Measurements from ENCODE around the gene HAPLN3. TPM values are rescaled to one million over a fixed set of nuclear protein-coding genes. Genes with fewer than 3 reads are reported as not detected.

The HAPLN3 gene
- total RNA-seq, 1 donor from 2014 or later: 2.7 TPM

GRCh38 chr15:88920186-88920891 lies 25.0 kb upstream of the HAPLN3 start:
- H3K36me3 ChIP-seq: no peaks in the 10 kb centered on the region
- no peak overlapping the region for H3K27ac Mint-ChIP-seq
- H3K27me3 Mint-ChIP-seq (ENCODE audit: insufficient read depth, low read depth): peaks cover 5% of the 10 kb centered on the region
- no peaks in the 10 kb centered on the region for H3K79me2 ChIP-seq (ENCODE audit: low read depth)
- no peak for DNase-seq (ENCODE audit: low spot score)
- peak overlapping the region; percentile 22 for H3K4me3 Mint-ChIP-seq
- H3F3A ChIP-seq (ENCODE audit: low read depth): no peaks in the 10 kb centered on the region
- H3K9me3 Mint-ChIP-seq: peaks cover 8% of the 10 kb centered on the region
- H3K9ac ChIP-seq: no peak overlapping the region
- H3K4me1 Mint-ChIP-seq: no peaks in the 10 kb centered on the region
- H3K27ac ChIP-seq: no peak overlapping the region
- TF ChIP-seq CTCF (IDR thresholded peaks at IDR 0.05) (no peak), EZH2phosphoT487 (IDR thresholded peaks at IDR 0.05) (no peak), EZH2 (IDR thresholded peaks at IDR 0.05) (no peak)
- H2AFZ ChIP-seq (replicated peaks): peak overlapping the region; percentile 21
- no peaks in the 10 kb centered on the region for H4K20me1 ChIP-seq (ENCODE audit: low read depth)
- no peaks in the 10 kb centered on the region for H3K36me3 Mint-ChIP-seq
- no peak overlapping the region for H3K4me3 ChIP-seq
- H3K27me3 ChIP-seq: no peaks in the 10 kb centered on the region
- H3K4me1 ChIP-seq: no peaks in the 10 kb centered on the region
- H3K4me2 ChIP-seq: no peak overlapping the region
- no peaks in the 10 kb centered on the region for H3K9me3 ChIP-seq (ENCODE audit: low read depth)

GRCh38 chr15:88918738-88919137 lies 23.4 kb upstream of the HAPLN3 start:
- DNase-seq (ENCODE audit: low spot score): no peak
- Histone ChIP-seq H2AFZ (replicated peaks) (no peak overlapping the region), H3K9me3 (ENCODE audit: low read depth) (no peaks in the 10 kb centered on the region), H3F3A (ENCODE audit: low read depth) (peaks cover 4% of the 10 kb centered on the region), H3K4me2 (no peak overlapping the region), H3K9ac (no peak overlapping the region), H3K4me3 (no peak overlapping the region), H3K27me3 (no peaks in the 10 kb centered on the region), H4K20me1 (ENCODE audit: low read depth) (no peaks in the 10 kb centered on the region), H3K27ac (no peak overlapping the region), H3K4me1 (no peaks in the 10 kb centered on the region), H3K79me2 (ENCODE audit: low read depth) (no peaks in the 10 kb centered on the region), H3K36me3 (no peaks in the 10 kb centered on the region)
- Mint-ChIP-seq H3K4me1 (peaks cover 3% of the 10 kb centered on the region), H3K4me3 (peak overlapping the region; percentile 14), H3K36me3 (no peaks in the 10 kb centered on the region), H3K9me3 (peaks cover 1% of the 10 kb centered on the region), H3K27me3 (ENCODE audit: insufficient read depth, low read depth) (peaks cover 2% of the 10 kb centered on the region), H3K27ac (no peak overlapping the region)
- no peak for TF ChIP-seq EZH2 (IDR thresholded peaks at IDR 0.05)
- TF ChIP-seq EZH2phosphoT487 (IDR thresholded peaks at IDR 0.05): no peak
- TF ChIP-seq CTCF (IDR thresholded peaks at IDR 0.05): no peak

GRCh38 chr15:88917760-88918159 lies 22.4 kb upstream of the HAPLN3 start:
- Histone ChIP-seq H3K4me3 (no peak overlapping the region), H3K9ac (no peak overlapping the region), H3K4me1 (no peaks in the 10 kb centered on the region), H3K27ac (no peak overlapping the region), H3F3A (ENCODE audit: low read depth) (peaks cover 14% of the 10 kb centered on the region), H3K36me3 (no peaks in the 10 kb centered on the region), H2AFZ (replicated peaks) (no peak overlapping the region), H4K20me1 (ENCODE audit: low read depth) (no peaks in the 10 kb centered on the region), H3K27me3 (no peaks in the 10 kb centered on the region), H3K4me2 (no peak overlapping the region), H3K79me2 (ENCODE audit: low read depth) (no peaks in the 10 kb centered on the region), H3K9me3 (ENCODE audit: low read depth) (no peaks in the 10 kb centered on the region)
- no peak overlapping the region for H3K4me3 Mint-ChIP-seq
- DNase-seq (ENCODE audit: low spot score): no peak
- TF ChIP-seq EZH2 (IDR thresholded peaks at IDR 0.05): no peak
- no peak for TF ChIP-seq CTCF (IDR thresholded peaks at IDR 0.05)
- no peak for TF ChIP-seq EZH2phosphoT487 (IDR thresholded peaks at IDR 0.05)
- no peaks in the 10 kb centered on the region for H3K9me3 Mint-ChIP-seq
- peaks cover 2% of the 10 kb centered on the region for H3K27me3 Mint-ChIP-seq (ENCODE audit: insufficient read depth, low read depth)
- no peaks in the 10 kb centered on the region for H3K36me3 Mint-ChIP-seq
- no peak overlapping the region for H3K27ac Mint-ChIP-seq
- peaks cover 8% of the 10 kb centered on the region for H3K4me1 Mint-ChIP-seq
